COLO668 (cell line): Measurements from ENCODE around the gene RHOG.
"Not testable (repeated sequence)": the region's sequence is repeated elsewhere in the genome, so short reads cannot be mapped to it uniquely, and the experiment has no call there.

Source experiments
- DNase-seq: peaks from one replicate; lab custom pipeline; 2025; ENCODE audit not compliant: unreplicated experiment; lab: John Stamatoyannopoulos, UW

Gene RHOG

GRCh38 chr11:3840870-3841425 is at the start of gene RHOG:
RHOG (minus strand) TSS chr11:3840959; CDS start chr11:3828138, 12,821 bp downstream.
- peak; percentile 69 for DNase-seq

DNA sequence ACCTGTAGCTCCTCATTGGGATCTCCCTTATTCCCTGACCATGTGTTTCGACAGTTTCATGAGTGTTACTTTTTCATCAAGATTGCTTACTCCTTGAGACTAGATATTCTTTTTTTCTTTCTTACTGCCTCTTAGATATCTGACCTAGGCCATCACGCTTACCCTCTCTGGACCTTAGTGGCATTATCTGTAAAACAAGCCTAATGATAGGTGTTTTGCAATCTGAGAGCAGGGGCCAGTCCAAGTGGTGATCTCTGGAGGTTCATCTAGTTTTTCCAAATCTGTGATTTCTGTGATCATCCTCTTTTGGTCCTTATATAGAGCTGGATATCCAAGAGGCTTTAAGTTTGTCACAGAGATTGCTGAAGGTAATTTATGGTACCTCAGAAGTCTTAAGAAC is 49.3 kb upstream of the RHOG start:
- DNase-seq = no peak

DNA sequence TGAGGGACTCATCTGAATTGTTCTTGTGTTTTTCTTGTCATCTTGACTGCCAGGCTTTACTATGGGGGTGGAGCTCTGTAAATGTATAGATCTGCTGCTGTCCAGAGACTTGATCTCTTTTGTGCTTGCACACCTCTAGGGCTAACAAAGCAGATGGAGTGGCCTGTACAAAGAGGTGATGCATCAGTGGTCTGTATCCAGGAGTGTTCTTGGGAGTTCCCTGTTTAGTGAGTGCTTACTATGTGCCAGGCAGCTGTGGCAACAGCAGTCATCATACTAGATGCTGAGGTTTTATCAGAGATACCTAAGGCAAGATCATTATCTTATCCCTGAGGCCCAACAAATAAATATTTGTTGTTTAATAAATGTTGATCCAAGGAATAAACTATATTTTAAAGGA is 48.1 kb upstream of the RHOG start:
- DNase-seq = no peak

DNA sequence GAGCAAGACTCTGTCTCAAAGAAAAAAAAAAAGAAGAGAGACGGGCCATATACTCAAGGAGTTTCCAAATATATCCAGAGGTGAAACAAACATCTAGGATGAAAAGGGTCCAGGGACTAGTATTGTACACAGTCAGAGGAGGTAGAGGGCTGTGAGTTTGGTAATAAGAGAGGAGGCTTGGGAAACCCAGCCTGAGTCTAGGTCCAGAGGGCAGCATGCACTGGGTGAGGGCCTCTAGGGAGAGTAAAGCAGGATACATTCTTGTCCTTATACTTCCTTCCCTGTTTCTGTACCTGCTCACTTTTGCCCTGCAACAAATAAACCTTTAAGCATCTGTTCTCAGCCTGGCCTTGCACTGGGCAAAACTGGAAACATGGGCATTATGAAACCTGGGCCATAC is 46.2 kb upstream of the RHOG start:
- DNase-seq = no peak

DNA sequence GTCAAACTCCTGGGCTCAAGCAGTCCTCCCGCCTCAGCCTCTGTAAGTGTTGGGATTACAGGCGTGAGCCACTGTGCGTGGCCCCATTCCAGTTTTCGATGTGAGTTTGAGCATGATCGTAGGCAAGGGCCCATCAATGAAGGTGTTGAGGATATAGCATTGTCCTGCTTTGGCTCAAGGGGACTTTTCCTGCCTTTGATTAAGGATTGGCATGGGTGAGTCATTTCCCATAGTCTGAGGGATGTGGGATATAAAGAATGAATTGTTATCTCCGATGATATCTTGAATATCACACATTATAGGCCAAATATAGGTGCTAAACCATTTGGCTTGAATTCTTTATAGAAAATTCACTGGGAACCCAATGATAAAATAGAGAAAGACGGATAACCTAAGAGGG is 45.1 kb upstream of the RHOG start:
- no peak for DNase-seq

DNA sequence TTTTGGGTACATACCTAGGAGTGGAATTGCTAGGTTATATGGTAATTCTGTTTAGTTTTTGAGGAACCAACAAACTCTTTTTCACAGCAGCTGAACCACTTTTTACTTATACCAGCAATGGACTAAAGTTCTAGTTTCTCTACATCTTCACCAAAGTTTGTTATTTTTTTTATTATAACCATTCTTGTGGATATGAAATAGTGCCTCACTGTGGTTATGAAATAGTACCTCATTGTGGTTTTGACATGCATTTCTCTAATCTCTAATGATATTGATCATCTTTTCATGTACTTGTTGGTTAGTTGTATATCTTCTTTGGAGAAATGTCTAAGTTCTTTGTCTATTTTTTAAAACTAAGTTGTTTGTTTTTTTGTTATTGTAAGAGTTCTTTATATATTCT is 41.9 kb upstream of the RHOG start:
- DNase-seq = no peak

GRCh38 chr11:3880724-3881123 is 40.0 kb upstream of the RHOG start:
- peak; percentile 24 for DNase-seq

DNA sequence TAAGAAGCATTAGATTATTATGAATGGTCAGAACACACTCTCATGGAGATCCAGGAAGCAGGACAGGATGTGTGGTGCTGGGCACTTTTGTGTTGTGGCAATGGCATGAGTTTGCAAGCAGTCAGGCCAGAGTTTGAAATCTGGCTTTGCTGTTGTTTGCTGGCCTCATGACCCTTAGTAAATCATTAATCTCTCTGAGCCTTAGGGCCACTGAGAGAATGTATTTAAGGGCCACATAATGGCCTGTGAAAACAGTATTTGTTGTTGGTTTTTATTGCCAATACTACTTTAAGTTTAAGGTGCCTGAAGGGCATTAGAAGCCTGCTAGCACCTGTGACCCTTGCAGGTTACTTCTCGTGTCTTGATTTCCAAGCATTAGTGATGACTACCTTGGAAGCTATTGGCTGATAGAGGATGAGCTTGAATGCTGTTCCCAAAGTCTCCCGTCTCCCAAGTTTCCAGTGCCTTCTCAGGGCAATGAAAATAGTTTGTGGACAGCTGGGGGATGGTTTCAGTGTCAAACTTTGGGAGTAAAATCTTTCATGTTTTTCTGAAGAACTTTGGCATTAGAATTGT is 39.3 kb upstream of the RHOG start:
- peak; percentile 26 for DNase-seq

DNA sequence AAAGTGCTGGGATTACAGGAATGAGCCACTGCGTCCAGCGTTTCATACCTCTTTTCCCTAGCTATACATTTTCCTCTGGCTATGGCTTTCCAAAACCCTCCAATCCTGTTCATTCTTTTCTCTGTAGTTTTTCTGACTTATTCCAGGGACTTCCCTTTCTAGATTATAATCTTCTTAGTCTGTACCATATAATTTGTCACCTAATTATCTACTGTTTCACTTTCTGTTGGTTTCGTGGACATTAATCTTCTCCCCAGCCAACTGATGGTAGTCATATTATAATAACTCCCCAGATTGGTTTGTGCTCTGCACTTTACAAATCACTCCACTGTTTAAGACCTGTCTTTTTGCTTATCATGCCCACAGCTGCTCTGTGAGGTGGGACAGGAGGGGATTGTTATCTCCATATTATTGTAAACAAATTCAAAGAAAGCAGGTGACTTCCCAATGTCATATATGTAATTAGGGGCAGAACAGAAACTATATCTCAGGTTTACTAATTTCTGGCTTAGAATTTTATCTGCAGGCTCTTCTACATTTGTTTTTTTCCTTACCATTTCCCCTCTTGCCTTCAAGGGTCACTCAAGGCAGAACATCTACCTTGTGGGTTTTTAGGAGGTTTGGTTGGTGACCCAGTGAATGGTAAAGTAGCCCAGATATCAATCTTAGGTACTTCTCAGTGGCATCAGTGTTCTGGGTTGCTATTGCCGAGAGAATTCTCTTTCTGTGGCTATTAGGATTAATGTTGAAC is 38.6 kb upstream of the RHOG start:
- DNase-seq = no peak

DNA sequence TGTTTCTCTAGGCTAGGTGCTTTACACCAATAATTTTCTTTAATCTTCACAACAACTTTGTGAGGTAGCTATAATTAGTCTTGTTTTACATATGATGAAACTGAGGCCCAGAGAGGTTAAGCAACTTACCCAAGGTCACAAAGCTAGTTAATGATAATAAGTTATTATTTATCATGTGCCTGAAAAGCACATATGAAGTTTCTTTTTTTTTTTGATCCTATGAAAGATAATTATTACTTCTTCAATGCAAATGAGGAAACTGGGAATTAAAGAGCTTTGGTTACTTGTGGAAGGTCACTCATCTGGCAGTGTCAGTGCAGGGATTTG is 37.5 kb upstream of the RHOG start:
- DNase-seq = no peak

DNA sequence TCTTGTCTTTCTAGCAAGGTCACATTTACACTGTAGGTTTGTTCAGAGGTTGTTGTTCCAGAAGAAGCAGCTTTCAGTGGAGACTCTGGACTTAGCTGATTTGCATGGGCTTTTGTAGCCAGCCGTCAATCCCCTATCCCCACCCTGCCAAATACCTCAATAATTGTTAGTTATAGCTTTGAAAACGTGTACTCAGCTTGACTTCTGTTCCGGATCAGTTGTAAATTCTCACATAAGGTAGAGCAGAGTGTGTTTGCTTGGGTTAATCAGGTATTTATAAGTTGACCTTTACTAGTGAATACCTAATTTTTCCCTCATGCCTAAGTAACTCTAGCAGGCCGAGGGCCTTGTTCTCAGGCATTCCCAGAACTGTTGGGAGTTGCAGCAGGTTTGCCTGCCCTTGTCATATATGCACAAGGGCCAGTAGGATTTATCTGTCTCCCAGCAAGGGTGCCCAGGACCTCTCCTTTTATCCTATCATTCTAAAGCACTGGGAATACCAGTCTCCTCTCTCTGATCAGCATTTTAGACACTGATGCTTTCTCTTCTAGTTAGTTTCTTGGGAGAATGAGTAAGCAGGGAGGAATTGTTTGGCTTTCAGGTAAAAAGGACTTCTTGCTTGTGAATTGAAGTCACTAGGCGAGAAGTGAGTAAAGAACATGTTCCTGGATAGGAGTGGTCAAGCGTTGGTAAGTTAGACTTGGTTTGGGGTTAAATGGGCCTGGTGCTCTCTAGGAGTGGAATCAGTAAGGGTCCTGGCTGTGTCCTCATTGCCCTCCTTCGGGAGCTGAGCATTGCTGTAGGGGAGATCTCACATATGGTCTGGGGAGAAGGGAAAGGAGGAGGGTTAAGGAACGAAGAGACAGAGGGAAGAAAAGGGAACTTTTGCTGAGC is 36.9 kb upstream of the RHOG start:
- no peak for DNase-seq

- no peak for DNase-seq
Observed at GRCh38 chr11:3876613-3877012, 35.9 kb upstream of the RHOG start.

GRCh38 chr11:3873712-3874349 is 33.1 kb upstream of the RHOG start:
- no peak for DNase-seq

- DNase-seq = no peak
Observed at GRCh38 chr11:3867209-3868091, 26.7 kb upstream of the RHOG start.

DNA sequence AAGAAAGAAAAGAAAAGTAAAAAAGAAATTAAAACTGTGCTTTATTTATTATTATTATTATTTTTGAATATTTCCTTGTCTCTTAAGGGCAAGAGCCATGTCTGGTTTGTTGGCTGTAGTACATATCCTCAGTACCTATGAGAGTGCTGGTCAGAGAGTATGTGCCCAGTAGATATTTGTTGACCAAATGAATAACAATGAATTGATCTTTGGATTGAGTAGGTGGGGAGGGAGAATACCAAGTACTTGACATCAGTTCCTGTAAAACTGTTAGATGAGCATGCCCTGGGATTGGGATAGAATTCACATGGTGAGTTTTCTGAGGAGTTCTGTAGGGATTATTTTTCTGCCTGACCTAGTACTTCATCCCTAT is 26.1 kb upstream of the RHOG start:
- DNase-seq = no peak

- DNase-seq = no peak
Observed at GRCh38 chr11:3866206-3866605, 25.4 kb upstream of the RHOG start.

DNA sequence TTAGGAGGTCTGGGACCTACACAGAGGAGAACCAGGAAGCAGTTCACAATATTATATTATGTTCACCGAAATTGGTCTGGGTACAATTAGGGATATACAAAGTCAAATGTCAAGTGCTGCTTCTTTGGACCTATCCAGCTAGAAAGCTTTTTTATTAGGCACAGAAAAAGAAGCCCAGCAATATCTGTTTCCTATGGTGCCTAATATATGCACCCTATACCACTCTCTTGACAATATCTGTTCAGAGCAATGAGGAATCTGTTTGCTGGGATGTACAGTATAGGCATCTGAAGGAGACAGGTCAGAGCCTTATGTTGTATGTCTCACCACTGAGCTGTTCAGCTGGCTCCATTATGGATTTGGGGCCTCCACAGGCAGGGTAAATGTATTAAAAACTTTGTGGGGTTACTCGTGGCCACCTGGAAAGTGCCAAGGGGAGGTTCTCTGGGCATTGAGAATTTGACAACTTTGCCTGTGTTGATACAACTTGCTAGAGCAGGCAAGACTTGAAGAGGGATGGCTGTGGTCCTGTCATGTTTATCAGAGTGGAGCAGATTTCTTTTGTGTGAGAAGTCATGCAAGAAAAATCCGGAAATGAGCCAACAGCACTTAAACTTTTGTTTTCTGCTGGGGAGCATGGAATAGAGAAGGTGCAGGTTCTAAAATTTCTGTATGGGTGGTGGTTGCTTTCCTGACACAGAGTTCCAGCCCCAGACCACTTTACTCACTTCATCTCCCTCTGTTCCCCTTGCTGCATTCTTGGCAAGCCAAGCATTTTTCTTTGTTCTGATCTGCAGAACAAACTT is 24.8 kb upstream of the RHOG start:
- no peak for DNase-seq

GRCh38 chr11:3861683-3862082 is 20.9 kb upstream of the RHOG start:
- no peak for DNase-seq

DNA sequence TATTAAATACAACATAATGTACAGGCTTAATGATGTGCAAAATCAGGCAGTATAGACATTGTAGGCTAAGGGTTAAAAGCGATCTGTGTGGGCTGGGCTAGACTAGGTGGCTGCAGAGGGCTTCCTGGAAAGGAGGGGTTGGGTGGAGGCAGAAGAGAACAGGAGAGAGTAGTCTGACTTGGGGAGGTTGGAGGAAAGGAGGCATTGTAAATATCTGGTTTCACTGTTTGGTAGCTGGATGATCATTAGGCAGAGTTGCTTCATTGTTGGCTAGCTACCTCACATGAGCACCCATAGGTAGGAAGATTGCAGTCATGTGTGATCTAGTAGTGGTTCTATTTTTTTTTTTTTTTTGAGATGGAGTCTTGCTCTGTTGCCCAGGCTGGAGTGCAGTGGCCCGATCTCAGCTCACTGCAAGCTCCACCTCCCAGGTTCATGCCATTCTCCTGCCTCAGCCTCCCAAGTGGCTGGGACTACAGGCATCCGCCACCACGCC is 20.2 kb upstream of the RHOG start:
- DNase-seq = not testable (repeated sequence)
